Lung microvascular endothelial cell (primary cell): ENCODE results near the gene HADHA. TPM values are rescaled to one million over a fixed set of nuclear protein-coding genes. Genes with fewer than 3 reads are reported as not detected.

Experiments used
- DNase-seq, 2 donors: peaks; one replicate each; pipeline versions ENCODE4 v3.0.0 to v3.0.0-alpha.2; 2010; ENCODE audit warnings: low read depth in 2 of 2
- total RNA-seq: library from RNA; depleted of rRNA; stranded (reverse); fragments of >200 nt; gene quantifications from 2 replicates; pipeline ENCODE4 v1.2.1, GENCODE V29; 2014

The HADHA gene
- total RNA-seq, 1 donor from 2014 or later, result 150 TPM

GRCh38 chr2:26144031-26144430, 100.4 kb downstream of the HADHA start:
- no peak for DNase-seq

GRCh38 chr2:26141145-26141769, 103.2 kb downstream of the HADHA start:
- DNase-seq, result no peak

Other genes with a start within 250 kb of the HADHA start
- gene RAB10, start 210.5 kb downstream of the HADHA start, total RNA-seq, result 39.2 and 47.0 TPM in 2 replicates
- 0.20 and 0.44 TPM in 2 replicates for gene GAREM2, start 71.5 kb downstream of the HADHA start, total RNA-seq
- gene HADHB, start 307 bp upstream of the HADHA start, total RNA-seq, result 97.2 and 107 TPM in 2 replicates
- 8.3 and 9.3 TPM in 2 replicates for gene SELENOI, start 101.5 kb upstream of the HADHA start, total RNA-seq
- gene ADGRF3, start 102.2 kb upstream of the HADHA start, total RNA-seq, result under 0.01 TPM in 2 replicates
- gene DRC1, start 157.3 kb upstream of the HADHA start, total RNA-seq, result under 0.01 TPM in 1 of 2 replicates, not detected in the other
- gene OTOF, start 233.5 kb upstream of the HADHA start, total RNA-seq, result 8.1 and 11.3 TPM in 2 replicates